ENCODE data around the gene PKD1. TPM values are rescaled to one million over a fixed set of nuclear protein-coding genes. Genes with fewer than 3 reads are reported as not detected.

The PKD1 gene
- total RNA-seq, 1 donor from 2014 or later: 97.8 TPM

DNA sequence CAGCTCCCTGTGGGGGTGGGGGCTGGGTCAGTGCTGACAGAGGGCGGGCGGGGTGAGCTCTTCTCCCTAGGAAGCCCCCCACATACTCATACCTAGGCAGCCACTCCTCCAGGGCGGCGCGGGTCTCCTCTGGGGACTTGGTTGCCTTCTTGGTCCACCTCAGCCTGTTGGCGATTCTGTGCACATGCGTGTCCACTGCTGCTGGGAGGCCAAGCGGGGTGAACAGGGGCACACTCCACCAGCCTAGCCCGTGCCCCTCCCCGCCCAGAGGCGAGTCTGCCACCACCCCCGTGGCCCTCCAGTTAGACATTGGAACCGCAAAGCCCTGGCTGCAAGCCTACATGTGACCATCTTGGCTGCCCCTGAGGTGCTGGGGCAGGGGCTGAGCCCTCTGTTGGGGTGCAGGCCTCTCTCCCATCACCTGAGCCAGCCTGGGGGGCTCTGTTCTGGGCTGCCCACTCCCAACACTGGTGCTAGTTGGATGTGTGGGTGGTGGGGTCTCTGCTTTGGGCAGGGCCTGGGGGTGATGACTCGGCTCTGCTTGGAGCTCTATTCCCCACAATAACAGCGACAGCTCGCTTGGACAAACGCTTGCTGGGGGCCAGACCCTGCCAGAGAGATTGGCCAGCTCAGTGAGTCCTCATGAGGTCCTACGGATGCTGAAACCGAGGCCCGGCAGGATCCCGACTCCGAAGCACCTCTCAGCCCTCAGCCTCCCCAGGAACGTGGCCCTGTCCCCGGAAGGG is 95.5 kb downstream of the PKD1 start:
- Mint-ChIP-seq H3K36me3 (ENCODE audit: insufficient read depth) (peaks cover 1% of the 10 kb centered on the region), H3K27me3 (no peaks in the 10 kb centered on the region), H3K9me3 (ENCODE audit: low read depth) (no peaks in the 10 kb centered on the region), H3K4me1 (ENCODE audit: low read depth) (peaks cover 5% of the 10 kb centered on the region), H3K4me3 (ENCODE audit: low read depth) (no peak overlapping the region), H3K27ac (no peak overlapping the region)
- TF ChIP-seq CTCF (IDR thresholded peaks at IDR 0.05; ENCODE audit: unreplicated experiment): no peak
- no peak for DNase-seq (ENCODE audit: low spot score, unreplicated experiment)

- no peak for TF ChIP-seq CTCF (IDR thresholded peaks at IDR 0.05; ENCODE audit: unreplicated experiment)
- DNase-seq (ENCODE audit: low spot score, unreplicated experiment): no peak
- Mint-ChIP-seq H3K27me3 (no peaks in the 10 kb centered on the region), H3K9me3 (ENCODE audit: low read depth) (no peaks in the 10 kb centered on the region), H3K4me3 (ENCODE audit: low read depth) (no peak overlapping the region), H3K27ac (peak overlapping the region; percentile 54), H3K36me3 (ENCODE audit: insufficient read depth) (peaks cover 1% of the 10 kb centered on the region), H3K4me1 (ENCODE audit: low read depth) (peaks cover 5% of the 10 kb centered on the region)
Measured at GRCh38 chr16:2039274-2040031, 96.2 kb downstream of the PKD1 start.

Small RNA genes lying within 50 kb of the gene (microRNA-seq; reads per million reads assigned to microRNA genes)
- gene MIR1225 (ENCODE audit: borderline number of aligned reads, unreplicated experiment) (not detected), gene MIR3180-5 (ENCODE audit: borderline number of aligned reads, unreplicated experiment) (not detected), gene MIR4516 (ENCODE audit: borderline number of aligned reads, unreplicated experiment) (not detected), gene MIR6511B1 (ENCODE audit: borderline number of aligned reads, unreplicated experiment) (not detected)

Other genes starting within 250 kb of the PKD1 start
- gene HS3ST6, start 217.5 kb downstream of the PKD1 start, total RNA-seq: 0.46 TPM in 1 of 2 replicates, not detected in the other
- 28.5 and 28.9 TPM in 2 replicates for gene MSRB1, start 192.7 kb downstream of the PKD1 start, total RNA-seq
- not detected in 2 replicates for gene RPL3L, start 181.2 kb downstream of the PKD1 start, total RNA-seq
- 96.9 and 105 TPM in 2 replicates for gene NDUFB10, start 176.4 kb downstream of the PKD1 start, total RNA-seq
- gene RPS2, start 171.1 kb downstream of the PKD1 start, total RNA-seq: 2,309 and 2,385 TPM in 2 replicates
- not detected in 2 replicates for gene RNF151, start 169.0 kb downstream of the PKD1 start, total RNA-seq
- 30.8 and 32.2 TPM in 2 replicates for gene TBL3, start 163.8 kb downstream of the PKD1 start, total RNA-seq
- 0.93 and 1.5 TPM in 2 replicates for gene NOXO1, start 154.4 kb downstream of the PKD1 start, total RNA-seq
- gene GFER, start 151.7 kb downstream of the PKD1 start, total RNA-seq: 27.1 and 32.9 TPM in 2 replicates
- gene SYNGR3, start 145.9 kb downstream of the PKD1 start, total RNA-seq: 3.0 and 3.3 TPM in 2 replicates
- 41.5 and 43.6 TPM in 2 replicates for gene ZNF598, start 126.1 kb downstream of the PKD1 start, total RNA-seq
- 5.0 and 5.3 TPM in 2 replicates for gene NPW, start 116.1 kb downstream of the PKD1 start, total RNA-seq
- 8.4 and 10.3 TPM in 2 replicates for gene NHERF2, start 109.0 kb downstream of the PKD1 start, total RNA-seq
- gene NTHL1, start 88.1 kb downstream of the PKD1 start, total RNA-seq: 24.2 and 28.1 TPM in 2 replicates
- gene TSC2, start 87.9 kb downstream of the PKD1 start, total RNA-seq: 241 and 253 TPM in 2 replicates
- 20.4 and 23.3 TPM in 2 replicates for gene RAB26, start 12.7 kb upstream of the PKD1 start, total RNA-seq
- 79.6 and 85.2 TPM in 2 replicates for gene TRAF7, start 19.9 kb upstream of the PKD1 start, total RNA-seq
- 12.7 and 13.1 TPM in 2 replicates for gene CASKIN1, start 60.7 kb upstream of the PKD1 start, total RNA-seq
- gene MLST8, start 69.6 kb upstream of the PKD1 start, total RNA-seq: 51.5 TPM in 2 replicates
- 22.5 and 24.6 TPM in 2 replicates for gene BRICD5, start 75.0 kb upstream of the PKD1 start, total RNA-seq
- gene PGP, start 78.9 kb upstream of the PKD1 start, total RNA-seq: 28.5 and 30.6 TPM in 2 replicates
- 30.9 and 33.7 TPM in 2 replicates for gene E4F1, start 87.7 kb upstream of the PKD1 start, total RNA-seq
- 1.7 and 2.1 TPM in 2 replicates for gene DNASE1L2, start 100.5 kb upstream of the PKD1 start, total RNA-seq
- 69.2 and 72.6 TPM in 2 replicates for gene ECI1, start 115.7 kb upstream of the PKD1 start, total RNA-seq
- gene RNPS1, start 132.2 kb upstream of the PKD1 start, total RNA-seq: 231 and 237 TPM in 2 replicates
- gene ABCA3, start 204.8 kb upstream of the PKD1 start, total RNA-seq: 6.9 and 7.6 TPM in 2 replicates